CD4-positive, alpha-beta T cell treated with Interferon gamma for 1 hour (primary cell): Measurements from ENCODE around the gene EPO.
"Not testable (repeated sequence)": the region's sequence is repeated elsewhere in the genome, so short reads cannot be mapped to it uniquely, and the experiment has no call there.

Source experiments
- DNase-seq: peaks from one replicate; pipeline ENCODE4 v3.0.0-alpha.2; 2020

EPO gene

GRCh38 chr7:100705753-100706671 lies 14.3 kb upstream of the EPO start, which contains the start of gene POP7:
Gene POP7, plus strand, starts transcription at chr7:100706121. Its CDS starts 710 bp downstream, at chr7:100706831.
- DNase-seq, result peak; percentile 97

DNA sequence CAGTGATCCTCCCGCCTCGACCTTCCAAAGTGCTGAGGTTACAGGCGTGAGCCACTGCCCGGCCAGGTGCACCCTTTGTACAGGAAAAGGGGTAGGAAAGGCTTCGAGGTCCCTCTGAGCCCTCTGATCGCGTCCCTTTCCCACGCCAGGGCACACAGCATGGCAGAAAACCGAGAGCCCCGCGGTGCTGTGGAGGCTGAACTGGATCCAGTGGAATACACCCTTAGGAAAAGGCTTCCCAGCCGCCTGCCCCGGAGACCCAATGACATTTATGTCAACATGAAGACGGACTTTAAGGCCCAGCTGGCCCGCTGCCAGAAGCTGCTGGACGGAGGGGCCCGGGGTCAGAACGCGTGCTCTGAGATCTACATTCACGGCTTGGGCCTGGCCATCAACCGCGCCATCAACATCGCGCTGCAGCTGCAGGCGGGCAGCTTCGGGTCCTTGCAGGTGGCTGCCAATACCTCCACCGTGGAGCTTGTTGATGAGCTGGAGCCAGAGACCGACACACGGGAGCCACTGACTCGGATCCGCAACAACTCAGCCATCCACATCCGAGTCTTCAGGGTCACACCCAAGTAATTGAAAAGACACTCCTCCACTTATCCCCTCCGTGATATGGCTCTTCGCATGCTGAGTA lies 13.5 kb upstream of the EPO start:
- DNase-seq, result no peak

DNA sequence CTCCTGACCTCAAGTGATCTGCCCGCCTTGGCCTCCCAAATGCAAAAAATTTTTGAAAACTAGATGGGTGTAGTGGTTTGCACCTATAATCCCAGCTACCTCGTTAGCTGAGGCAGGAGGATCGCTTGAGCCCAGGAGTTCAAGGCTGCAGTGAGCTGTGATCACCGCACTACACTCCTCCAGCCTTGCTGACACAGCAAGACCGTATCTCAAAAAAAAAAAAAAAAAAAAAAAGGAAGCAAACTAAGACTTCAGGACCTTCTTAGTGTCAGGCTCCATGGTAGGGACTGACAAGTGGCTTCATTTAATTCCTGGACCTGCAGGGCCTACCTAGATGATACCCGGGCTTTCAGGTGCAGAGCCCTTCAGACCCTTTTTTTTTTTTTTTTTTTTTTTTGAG lies 11.9 kb upstream of the EPO start:
- DNase-seq, result no peak

DNA sequence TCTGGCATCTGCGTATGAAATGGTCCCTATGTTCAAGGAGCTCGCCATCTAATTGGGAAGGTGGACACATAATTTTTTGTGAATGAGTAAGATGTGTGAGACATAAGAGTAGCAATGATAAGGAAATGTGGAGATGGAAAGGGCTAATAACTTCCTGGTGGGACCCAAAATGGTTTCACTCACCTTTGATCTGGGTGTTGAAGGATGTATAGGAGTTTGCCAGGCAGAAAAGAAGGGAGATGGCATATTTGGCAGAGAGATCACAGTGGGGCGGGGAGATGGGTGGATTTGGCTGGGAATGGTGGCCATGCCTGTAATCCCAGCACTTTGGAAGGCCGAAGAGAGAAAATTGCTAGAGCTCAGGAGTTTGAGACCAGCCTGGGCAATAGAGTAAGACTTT lies 9.8 kb upstream of the EPO start:
- no peak for DNase-seq

DNA sequence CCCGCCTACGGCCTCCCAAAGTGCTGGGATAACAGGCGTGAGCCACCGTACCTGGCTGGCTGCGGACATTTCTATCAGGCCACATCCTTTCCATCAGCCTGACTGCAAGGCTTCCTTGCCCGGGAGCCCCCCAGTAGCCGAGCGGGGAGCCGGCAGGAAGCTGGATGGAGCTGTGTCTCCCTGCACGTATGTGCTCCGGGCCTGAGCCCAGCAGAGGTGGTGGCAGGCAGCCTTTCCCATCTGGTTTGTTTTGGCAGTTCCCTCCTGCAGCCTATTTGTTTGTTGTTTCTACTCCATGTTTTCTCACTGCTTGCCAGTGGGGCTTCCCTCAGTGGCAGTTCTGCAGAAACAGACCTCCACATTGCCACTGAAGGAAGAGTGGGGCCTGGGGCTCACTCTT lies 8.9 kb upstream of the EPO start:
- no peak for DNase-seq

DNA sequence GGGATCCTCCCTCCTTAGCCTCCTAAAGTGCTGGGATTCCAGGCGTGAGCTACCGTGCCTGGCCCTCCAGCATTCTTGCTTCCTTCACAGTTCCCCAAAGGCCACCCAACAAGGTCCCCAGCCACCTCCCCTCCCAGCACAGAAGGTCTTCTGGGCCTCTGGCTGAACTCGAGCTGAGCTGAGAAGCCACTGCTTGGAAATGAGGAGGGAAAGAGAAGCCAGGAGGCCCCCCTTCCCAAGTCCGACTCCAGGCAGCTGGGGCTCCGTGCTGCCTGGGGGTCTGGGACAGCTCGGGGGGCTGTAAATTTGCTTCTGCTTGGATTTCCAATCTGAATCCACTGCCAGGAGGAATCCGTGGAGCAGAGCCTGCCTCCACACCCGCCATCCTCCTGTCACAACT lies 5.5 kb upstream of the EPO start:
- no peak for DNase-seq

DNA sequence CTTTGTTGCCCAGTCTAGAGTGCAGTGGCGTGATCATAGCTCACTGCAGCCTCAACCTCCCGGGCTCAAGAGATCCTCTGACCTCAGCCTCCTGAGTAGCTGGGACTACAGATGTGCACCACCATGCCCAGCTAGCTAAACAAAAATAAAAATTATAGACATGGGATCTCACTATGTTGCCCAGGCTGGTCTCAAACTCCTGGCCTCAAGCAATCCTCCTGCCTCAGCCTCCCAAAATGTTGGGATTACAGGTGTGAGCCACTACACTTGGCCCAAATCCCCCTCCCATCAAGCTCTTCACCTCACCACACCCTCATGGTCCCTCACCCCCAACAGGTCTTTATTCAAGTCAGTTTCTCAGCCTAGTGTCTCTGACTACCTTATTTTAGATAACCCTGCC lies 3.2 kb upstream of the EPO start:
- not testable (repeated sequence) for DNase-seq

DNA sequence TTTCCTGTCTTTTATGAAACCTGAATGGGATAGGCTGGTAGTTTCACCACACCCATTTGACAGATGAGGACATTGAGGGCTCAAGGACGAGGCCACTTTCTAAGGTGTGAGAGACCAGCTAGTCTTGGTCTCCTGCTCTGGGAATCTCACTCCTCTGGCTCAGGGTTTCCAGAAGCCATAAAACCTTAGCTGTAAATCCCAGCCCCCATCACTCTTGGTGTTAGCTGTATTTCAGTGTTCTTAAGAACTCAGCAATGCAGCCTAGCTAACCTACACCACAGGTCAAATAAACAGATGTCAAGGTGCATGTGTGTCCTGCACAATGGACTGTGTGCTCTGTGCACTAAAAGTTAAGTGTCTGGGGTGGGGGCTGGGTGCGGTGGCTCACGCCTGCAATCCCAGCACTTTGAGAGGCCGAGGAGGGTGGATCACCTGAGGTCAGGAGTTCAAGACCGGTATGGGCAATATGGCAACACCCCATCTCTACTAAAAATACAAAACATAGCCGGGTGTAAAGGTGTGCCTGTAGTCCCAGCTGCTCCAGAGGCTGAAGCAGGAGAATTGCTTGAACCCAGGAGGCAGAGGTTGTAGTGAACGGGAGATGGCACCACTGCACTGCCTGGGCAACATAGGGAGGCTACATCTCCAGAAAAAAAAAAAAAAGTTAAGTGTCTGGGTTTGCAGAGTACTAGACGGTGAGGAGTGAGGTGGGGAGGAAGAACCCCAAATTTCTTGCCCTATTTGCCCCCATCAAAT lies 567 bp upstream of the EPO start:
- DNase-seq, result no peak

- no peak for DNase-seq
Measured at GRCh38 chr7:100720671-100721504, 620 bp downstream of the EPO start.

- DNase-seq, result no peak
Measured at GRCh38 chr7:100721505-100721812, 1.2 kb downstream of the EPO start.

GRCh38 chr7:100722480-100723212 lies 2.4 kb downstream of the EPO start:
- DNase-seq, result no peak

DNA sequence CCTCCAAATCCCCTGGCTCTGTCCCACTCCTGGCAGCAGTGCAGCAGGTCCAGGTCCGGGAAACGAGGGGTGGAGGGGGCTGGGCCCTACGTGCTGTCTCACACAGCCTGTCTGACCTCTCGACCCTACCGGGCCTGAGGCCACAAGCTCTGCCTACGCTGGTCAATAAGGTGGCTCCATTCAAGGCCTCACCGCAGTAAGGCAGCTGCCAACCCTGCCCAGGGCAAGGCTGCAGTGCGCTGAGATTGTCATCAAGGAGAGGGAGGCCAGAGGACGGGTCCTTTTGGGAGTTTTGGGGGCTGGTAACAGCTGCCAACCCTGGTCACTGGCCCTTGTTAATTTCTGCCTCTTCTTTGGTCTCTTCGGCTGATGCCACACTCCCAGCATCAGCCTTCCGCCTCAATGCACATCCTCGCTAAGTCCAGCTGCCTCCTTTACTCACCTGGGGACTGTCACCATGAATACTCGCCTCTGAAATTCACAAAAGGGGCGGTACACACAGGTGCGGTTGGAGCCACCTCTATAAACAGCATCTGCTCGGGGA lies 3.5 kb downstream of the EPO start:
- DNase-seq, result no peak

- DNase-seq, result not testable (repeated sequence)
Measured at GRCh38 chr7:100724364-100724763, 4.1 kb downstream of the EPO start.

- no peak for DNase-seq
Measured at GRCh38 chr7:100726996-100727761, 6.9 kb downstream of the EPO start.

DNA sequence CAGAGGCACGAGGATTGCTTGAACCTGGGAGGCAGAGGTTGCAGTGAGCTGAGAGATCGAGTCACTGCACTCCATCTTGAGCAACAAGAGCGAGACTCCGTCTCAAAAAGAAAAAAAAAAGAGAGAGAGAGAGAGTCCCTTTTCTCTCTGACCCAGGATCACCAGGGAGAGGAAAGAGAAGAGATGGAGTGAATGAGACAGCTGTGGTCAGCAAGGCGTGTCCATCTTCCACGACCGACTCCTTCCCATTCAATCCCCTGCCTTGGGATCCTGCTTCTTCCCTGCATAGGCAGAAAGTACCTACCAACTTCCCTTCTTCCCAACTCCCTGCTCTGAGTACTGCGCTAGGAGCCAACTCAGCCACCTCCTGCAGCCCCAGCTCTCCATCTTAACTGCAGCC lies 7.9 kb downstream of the EPO start:
- no peak for DNase-seq

GRCh38 chr7:100730136-100730800 lies 10.0 kb downstream of the EPO start:
- no peak for DNase-seq

- no peak for DNase-seq
Measured at GRCh38 chr7:100731937-100732636, 11.8 kb downstream of the EPO start.

DNA sequence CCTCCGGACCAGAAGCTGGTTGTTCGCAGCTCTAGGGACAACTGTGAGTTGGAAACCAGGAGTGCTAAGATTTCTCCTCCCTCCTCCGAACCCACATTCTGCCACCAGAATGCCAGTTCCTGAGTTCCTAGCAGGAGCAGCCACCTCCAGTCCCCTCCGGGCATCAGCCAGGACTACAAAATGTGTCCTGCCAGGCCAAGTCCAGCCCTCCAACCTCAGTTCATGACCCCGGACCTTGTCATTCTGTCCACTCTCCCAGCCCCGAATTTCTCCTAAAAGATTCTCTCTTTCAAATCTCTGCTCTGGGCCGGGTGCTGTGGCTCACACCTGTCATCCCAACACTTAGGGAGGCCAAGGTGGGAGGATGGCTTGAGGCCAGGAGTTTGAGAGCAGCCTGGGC lies 15.5 kb downstream of the EPO start:
- DNase-seq, result no peak

DNA sequence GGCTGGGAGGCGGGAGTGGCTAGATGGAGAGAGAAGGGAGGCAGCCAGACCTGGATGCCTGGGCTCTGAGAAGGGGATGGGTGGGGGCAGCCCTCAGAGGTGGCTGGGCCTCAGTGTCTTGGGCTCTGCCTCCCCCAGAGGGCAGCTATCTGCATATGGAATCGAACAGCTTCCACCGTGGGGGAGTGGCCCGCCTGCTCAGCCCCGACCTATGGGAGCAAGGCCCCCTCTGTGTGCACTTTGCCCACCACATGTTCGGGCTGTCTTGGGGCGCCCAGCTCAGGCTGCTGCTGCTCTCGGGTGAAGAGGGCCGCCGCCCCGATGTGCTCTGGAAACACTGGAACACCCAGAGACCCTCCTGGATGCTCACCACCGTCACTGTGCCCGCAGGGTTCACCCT lies 16.4 kb downstream of the EPO start:
- DNase-seq, result no peak

DNA sequence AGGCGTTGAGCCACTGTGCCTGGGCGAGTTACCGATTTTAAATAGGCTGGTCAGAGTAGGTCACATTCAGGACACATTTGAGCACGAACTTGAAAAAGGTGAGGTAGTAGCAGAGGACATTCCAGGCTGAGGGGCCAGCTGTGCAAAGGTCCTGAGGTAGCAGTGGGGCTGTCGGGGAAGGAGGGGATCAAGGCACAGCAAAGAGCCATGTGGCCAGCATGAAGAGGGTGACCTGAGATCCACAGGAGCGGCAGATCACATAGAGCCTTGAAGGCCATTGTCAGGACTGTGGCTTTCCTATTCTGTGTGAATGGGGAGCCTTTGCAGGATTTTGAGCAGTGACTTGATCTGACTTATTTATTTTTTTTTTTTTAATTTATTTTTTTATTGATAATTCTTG lies 19.7 kb downstream of the EPO start:
- no peak for DNase-seq
